GM21526 (cell line): Measurements from ENCODE around the gene PNPLA3.
"Not testable (repeated sequence)": the region's sequence is repeated elsewhere in the genome, so short reads cannot be mapped to it uniquely, and the experiment has no call there.

Source experiments
- ATAC-seq: cut with Tn5 transposase; IDR thresholded peaks from one replicate; pipeline ENCODE4 v1.9.1; 2021; ENCODE audit warnings: moderate library complexity; ENCODE audit not compliant: unreplicated experiment, low FRiP score

The PNPLA3 gene

DNA sequence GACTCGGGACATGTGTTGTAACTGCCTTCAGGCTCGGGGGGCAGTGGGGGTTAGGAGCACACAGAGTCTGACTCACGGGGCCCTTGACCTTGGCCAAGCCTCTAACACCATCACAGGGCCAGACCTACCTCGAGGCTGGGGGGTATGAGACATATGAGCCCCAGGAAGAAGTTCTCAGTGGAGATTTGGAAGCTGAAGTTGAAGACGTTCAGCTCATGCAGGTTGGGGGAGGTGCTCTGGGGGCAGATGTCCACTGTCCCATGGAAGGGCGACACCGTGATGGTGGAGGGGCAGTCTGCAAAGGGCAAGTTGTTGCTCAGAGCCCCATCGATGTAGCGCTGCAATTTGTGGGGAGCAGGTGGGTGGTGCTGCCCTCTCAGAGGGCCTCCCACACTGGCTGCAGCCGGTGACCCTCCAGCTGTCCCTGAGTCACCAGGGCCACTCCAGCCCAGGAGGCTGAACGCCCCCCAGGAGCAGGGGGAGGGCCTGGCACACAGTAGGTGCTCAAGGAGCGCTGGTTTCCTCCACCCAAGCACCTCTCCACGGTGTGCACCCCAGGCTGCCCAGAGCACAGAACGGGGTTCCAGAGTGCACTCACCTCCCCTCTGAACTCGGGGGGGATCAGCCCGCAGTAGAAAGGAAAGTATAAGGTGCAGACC lies 34.3 kb upstream of the PNPLA3 start:
- ATAC-seq: no peak

DNA sequence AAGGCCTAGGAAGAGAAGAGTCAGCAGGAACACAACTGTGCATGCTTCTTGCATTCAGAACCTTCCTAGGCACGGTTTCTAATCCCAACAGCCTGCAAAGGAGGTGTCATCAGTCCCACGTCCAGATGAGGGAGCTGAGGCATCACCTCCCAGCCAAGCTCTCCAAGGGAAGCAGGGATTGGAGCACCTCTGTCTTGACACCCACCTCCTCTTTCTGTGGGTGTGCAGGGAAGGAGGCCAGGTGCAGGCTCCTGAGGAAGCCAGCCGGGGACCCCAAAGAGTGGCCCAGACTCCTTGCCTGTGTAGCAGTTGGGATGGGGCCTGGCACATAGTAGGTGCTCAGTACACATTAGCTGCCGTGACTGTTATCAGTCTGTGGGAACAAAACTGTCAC lies 33.7 kb upstream of the PNPLA3 start:
- no peak for ATAC-seq

DNA sequence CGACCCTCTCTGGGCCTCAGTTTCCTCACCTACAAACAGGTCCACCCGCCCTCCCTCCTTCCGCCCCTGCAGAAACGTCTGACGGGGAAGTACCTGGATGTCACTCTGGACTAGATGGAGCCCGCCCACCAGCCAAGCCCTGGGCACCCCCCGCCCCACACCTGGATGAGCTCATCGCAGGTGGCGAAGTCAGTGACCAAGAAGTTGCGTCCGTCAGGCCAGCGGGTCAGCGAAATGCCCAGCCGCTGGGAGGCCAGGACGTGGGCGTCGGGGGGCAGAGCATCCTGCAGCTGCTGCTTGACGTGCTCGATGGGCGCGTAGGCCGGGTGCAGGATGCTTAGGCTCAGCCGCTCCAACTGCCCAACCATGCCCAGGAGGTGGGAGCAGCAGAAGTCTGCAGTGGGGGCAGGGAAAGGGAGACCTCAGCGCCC lies 32.7 kb upstream of the PNPLA3 start:
- ATAC-seq: no peak

DNA sequence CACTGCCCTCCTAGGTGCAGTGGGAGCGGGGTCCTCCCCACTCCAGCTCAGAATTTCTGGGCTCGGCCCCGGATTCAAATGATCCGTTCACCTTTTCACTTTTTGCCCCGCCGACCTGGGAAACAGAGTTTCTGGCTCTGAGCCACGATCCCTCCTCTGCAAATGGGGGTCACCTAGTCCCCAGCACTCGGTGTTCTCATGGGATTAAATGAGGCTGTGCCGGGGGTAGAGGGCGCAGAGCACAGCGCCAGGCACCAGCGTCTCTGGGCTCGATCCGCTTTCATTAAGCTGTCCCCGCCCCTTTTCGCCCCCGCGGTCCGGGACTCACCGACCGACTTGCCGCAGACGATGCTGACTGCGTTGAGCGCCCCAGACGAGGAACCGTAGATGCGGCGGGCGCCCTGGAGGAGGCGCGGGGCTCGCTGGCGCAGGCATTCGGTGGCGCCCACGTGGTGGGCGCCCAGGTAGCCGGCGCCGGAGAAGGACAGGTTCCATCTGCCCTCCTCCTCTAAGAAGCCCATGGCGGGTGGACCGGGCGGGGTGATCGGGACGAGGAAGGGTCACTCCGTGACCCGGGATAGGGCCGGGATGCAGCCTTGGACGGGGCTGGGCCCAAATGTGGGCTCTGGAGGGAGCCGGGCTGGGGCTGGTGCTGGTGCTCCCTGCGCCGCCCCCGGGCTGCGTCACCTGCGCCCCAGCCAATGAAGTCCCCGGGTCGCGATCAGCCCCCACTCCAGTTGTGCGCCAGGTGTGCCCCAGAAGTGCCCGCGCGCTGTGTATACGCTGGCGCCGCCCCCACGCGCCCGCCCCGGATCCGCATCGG lies 32.0 kb upstream of the PNPLA3 start, which contains the start of gene PNPLA5:
Gene PNPLA5 (minus strand): TSS at position 654 of the 823 bp plus-strand sequence. CDS start 133 bp downstream, at position 521.
- no peak for ATAC-seq

DNA sequence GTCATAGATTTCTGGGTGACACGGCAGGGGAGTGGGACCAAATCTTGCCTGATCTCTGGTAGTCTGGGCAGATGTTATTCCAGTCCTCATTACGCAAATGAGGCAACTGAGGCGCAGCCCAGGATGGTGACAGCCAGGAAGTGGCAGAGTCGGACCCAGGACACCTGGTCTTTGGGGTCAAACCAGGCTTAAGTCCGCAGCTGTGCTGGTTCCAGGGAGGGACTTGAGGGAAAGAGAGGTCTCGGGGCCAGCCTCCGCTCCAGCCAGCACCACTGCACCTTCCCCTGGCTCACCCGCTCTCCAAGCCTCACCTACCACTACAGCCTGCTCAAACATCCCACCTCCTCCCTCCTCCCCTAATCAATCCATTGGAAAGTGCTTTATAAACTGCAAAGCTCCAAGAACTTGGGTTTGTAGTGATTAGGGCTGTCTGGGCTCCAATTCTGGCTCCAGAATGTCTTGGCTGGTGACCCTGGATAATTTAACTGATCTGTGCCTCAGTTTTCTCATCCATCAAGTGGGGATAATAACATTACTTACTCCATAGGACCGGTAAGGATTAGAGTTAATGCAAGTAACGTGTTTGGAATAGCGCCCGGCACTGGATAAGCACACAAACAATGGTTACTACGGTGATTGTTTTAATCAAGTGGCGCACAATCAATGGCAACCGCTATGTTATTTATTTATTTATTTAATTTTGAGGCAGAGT lies 31.3 kb upstream of the PNPLA3 start:
- ATAC-seq: no peak

DNA sequence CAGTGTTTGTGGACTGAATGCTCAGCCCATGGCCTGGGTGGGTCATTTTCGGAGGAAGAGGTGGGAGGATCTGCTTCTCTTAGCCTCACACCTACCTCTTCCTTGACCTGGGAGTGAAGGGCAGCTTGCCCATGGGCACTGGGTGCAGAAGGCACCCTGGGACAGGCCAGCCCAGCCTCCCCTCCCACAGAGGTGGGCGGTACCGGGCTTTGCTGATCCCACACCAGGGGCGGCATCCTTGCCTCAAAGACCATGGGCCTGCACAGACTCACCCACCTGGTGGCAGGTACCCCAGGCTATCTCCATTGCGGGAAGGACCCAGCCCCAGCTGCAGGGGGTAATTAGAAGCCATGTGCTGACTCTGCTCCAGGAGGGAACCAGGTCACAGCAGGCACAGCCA lies 30.3 kb upstream of the PNPLA3 start:
- ATAC-seq: no peak

DNA sequence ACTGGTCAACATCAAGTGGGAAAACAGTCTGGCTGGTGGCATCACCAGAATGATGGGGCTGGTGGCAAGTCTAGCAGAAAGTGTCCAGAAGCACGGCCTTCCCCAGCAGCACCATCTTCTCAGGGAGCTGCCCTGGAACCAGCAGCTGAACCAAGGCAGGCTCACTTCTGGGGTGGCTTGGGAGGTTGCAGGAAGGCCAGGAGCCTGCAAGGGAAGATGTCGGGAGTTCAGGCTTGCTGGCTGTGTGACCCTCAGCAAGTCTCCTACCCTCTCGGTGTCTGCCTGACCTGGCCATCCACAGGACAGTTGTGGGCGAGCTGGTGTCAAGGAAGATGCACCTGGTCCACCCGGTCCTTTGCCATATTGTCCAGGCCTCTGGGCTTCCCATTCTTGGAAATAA lies 29.5 kb upstream of the PNPLA3 start:
- ATAC-seq: no peak

DNA sequence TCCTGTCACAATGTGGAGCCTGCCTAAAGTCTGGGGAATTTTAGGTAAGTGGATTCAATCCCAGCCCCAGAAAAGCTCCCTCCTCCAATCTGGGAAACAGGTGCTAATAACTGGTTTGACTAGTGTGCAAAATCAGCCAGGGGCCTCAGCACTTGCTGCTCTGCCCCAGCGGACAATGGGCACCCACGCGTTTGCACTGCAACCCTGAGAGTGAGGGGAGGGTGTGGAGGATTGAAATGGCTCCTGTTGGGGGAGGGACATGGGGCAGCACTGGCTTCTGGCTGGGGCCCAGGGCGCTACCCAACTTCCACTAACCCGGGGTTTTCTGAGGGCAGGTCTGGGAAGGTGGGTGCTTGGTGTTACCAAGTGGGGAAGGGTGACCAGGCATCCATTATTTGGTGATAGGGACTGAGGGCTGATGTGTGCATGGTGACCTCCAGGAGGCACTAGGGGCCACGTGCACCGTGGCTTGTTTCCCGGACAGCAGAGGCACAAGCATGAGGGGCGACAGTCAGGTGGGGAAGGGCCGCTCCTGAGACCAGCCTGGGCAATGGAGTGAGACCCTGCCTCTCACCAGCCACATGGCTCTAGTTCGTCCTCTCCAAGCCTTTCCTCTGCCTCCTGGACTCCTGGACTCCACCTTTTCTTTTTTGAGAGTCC lies 27.5 kb upstream of the PNPLA3 start:
- no peak for ATAC-seq

DNA sequence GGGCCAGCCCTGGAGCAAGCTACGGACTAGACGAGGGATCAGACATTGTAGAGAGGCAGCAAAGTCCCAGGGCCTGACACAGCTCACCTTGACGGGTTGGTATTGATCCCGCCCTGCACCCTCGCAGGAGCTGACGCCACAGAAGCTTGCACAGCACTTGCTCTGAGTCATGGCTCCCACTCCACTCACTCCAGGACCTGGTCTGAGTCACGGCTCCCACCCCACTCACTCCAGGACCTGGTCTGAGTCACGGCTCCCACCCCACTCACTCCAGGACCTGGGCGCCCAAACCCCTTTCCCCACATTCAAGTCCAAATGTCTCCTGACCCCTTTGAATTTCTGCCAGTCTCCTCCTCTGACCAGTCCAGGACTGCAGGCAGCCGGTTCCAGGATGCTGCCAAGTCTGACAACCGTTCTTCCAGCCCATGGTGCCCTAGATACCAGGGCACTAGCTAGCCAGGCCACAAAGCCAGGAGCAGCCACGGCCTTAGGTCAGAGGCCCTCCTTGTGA lies 25.8 kb upstream of the PNPLA3 start:
- ATAC-seq: no peak

DNA sequence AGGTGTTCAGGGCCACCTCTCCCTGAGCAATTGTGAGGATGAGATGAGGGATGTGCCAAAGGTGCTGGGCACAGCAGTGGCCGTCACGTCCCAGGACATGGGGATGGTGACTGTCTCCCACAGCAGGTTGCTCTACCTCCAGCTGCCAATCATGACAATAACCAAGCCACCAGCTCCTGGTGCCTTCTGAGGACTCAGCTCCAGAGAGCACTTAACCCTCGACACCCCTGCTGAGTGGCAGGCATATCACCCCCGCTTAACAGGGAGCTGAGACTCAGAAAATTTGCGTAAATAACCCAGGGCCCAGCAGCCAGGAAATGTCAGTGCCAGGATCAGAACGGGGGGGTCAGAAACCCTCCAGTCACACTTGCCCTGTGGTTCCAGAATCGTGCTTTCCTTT lies 23.4 kb upstream of the PNPLA3 start:
- no peak for ATAC-seq

DNA sequence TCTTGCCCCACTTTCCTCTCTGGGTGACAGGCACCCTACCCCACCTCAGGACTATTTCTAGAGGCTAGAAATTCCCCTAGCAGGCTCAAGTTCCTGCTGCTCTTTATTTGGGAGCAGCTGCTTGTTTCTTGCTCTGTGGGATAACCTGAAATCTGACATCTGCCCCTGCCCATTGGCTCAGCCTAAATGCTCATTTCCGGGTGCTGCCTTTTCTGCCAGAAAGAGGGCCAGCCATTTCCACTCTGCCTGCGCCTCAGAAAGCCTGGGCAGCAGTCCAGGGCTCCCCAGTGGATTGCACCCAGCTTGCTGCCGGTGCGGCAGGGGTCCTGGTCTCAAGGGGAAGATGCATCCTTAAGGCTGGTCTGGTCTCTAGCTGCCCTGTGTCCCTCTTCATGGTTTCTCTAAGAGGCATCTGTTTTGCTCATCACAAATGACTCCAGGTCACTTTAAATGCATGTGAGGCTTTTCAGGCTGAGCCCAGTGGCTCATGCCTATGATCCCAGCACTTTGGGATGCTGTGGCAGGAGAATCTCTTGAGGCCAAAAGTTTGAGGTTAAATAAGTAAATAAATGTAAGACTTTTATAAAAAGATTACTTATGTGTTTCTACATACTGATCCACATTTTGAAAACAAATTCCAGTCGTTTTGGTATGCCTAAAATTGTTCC lies 21.5 kb upstream of the PNPLA3 start:
- ATAC-seq: no peak

DNA sequence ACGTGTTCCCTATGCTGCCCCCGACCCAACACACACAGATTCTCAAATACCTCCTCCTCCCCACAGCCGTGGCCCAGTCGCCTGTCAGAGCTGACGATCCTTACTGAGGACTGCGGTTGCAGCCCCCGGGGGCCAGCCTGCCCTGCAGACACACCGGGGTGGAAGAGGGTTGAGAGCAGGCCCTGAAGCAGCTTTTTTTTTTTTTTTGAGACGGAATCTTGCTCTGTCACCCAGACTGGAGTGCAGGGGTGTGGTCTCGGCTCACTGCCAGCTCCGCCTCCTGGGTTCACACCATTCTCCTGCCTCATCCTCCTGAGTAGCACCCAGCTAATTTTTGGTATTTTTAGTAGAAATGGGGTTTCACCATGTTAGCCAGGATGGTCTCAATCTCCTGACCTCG lies 20.6 kb upstream of the PNPLA3 start:
- not testable (repeated sequence) for ATAC-seq

DNA sequence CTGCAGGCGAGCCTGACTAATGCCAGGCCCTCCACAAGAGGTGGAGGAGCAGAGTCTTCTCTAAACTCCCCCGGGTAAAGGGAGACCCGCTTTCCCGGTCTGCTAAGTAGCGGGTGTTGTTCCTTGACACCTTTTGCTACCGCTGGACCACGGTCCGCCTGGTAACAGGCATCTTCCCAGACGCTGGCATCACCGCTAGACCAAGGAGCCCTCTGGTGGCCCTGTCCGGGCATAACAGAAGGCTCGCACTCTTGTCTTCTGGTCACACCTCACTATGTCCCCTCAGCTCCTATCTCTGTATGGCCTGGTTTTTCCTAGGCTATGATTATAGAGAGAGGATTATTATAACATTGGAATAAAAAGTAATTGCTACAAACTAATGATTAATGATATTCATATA lies 19.2 kb upstream of the PNPLA3 start:
- ATAC-seq: not testable (repeated sequence)

DNA sequence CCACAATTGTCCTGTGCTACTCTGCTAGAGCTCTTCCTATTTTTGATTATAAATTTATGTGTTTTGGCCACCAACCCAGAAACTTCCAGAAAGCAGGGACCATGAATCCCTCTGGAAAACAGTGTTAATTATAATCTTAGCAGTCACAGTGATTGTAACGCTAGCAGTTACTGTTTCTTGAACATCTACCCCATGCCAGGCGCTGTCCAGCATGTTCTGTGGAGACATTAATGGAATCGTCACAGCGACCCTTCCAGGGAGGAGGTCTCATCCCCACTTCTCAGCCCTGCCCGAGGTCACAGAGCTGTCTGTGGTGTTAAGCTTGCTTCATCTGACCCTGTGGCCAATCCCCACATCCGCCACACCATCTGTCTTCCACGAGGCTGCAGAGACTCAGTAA lies 17.9 kb upstream of the PNPLA3 start:
- ATAC-seq: no peak

DNA sequence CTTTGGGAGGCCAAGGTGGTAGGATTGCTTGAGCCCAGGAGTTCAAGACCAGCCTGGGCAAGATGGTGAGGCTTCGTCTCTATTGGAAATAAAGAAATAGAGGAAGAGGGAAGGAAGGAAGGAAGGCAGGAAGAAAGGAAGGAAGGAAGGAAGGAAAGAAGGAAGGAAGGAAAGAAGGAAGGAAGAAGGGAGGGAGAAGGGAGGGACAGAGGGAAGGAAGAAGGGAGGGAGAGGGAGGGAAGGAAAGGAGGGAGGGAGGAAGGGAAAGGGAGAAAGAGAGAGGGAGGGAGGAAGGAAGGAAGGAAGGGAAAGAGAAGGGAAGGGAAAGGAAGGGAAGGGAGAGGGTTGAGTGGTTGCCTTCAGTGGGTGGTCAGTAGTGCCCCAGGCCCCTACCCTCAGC lies 13.9 kb upstream of the PNPLA3 start:
- no peak for ATAC-seq

DNA sequence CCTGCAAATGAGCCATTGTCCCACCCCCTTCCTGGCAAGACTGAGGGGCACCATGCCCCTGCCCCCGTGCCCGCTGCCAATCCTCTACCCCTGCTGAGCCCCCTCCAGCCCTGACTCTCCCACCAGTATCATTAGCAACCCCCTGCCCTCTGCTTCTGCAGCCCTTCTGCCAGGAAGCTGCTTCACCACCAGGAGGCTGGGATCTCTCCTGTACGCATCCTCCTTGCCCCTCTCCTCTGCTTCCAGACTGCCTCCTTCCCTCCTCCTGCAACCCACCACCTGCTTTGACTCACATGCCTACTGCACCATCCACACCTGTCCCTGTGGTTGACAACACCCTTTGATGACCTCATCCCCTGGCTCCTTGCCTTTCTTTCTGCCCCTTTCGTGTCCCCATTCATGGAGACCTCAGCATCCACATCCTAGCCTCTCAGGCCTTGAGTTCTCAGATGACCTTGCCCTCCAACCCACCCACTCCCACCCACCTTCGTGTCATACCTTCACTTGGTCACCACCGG lies 13.4 kb upstream of the PNPLA3 start:
- no peak for ATAC-seq

DNA sequence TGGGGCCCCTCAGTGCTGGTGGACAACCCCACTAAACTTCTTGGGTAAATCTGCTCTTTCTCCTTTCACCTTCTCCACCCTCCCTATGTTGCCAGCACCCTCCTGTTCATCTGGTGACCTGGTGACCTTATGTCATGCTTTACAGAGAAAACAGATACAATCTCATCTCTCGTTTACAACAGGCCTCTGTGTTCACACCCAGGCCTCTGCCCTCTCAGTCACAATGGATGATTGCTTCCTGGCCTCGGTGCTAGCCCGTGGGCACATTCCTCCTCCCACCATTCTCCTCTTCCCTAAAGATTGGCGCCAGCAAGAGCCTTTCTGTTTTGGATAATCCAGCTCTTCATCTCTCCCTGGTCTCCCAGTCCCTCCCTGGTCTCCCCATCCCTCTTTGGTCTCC lies 12.3 kb upstream of the PNPLA3 start:
- ATAC-seq: no peak

DNA sequence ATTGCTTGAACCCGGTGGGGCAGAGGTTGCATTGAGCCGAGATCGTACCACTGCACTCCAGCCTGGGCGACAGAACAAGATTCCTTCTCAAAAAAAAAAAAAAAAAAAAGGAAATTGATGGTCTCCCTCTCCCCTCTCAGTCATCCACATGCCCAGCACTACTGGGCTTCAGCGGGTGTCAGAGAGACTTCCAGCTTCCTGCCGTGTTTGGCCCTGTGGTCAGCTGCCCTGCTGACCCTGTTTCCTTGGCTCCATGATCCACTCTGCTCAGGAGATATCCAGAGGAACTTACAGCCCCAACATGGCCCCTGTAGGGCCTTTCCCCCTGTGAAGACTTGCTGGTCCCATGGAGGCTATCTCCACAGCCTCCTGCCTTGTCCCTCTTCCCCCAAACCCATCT lies 6.1 kb upstream of the PNPLA3 start:
- ATAC-seq: no peak

DNA sequence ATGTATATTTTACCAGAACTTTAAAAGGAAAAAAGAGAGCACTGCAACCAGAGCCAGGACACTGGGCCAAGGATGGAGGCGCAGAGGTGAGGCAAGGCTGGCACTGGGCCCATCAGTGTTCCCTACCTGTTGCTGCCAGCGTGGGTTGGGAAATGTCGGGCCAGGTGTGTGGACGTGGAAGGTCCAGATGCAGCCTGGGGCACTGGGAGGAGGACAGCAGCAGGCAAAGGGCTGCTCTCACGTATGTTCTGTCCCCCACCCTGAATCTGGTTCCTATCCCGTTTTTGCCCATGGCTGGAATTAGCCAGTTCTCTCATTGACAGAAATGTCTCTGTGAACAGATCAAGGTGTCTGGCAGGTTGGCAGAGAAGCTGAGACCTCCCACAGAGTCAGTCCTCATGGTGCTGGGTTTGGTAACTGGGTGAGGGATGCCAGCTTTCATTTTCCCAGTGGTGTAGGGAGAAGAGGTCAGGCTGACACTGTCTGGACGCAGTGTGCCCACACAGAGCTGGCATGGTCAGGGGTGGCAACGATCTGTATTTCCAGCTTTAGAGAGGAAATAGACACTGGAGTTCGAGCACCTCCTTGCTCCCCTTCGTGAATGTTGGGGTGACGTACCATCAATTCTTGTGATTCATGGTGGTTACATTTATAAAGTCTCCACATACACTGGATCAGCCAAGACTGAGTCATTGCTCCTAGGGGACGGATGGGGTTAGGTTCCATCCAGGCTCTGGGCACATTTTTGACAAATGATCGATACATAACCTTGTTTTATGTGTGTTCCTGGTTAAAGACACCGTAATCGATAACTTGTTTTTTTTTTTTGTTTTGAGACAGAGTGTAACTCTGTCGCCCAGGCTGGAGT lies 4.3 kb upstream of the PNPLA3 start:
- ATAC-seq: no peak
